Keratinocyte (primary cell): ENCODE measurements around the gene SUGCT. TPM values are rescaled to one million over a fixed set of nuclear protein-coding genes. Genes with fewer than 3 reads are reported as not detected.

ENCODE experiments used
- DNase-seq: peaks from one replicate; pipeline ENCODE4 v3.0.0-alpha.2; 2011; ENCODE audit warnings: low read depth, missing footprints, low spot score
- FAIRE-seq: peaks from 2 replicates; lab custom pipeline; 2011; peaks lifted over from hg19 to GRCh38; lab: Jason Lieb, UNC
- H2AFZ ChIP-seq: 2 replicates; pipeline ENCODE4 v1.6.0; 2012; ENCODE audit warnings: low read length, control low read depth, inconsistent platforms; ENCODE audit not compliant: control insufficient read depth
- H3K27ac ChIP-seq: 2 replicates; pipeline ENCODE4 v1.5.1; 2011; ENCODE audit warnings: low read length; ENCODE audit not compliant: control insufficient read depth, insufficient read depth
- H3K27me3 ChIP-seq: 3 replicates; pipeline ENCODE4 v1.6.0; 2011; ENCODE audit warnings: low read length; ENCODE audit not compliant: control insufficient read depth, insufficient read depth; ENCODE audit errors: extremely low read depth
- H3K36me3 ChIP-seq, 2 experiments: 2 replicates in 1 of 2; 3 replicates in 1 of 2; pipeline ENCODE4 v1.5.1; 2011; ENCODE audit warnings: low read length in 2 of 2, mild to moderate bottlenecking in 1 of 2; ENCODE audit not compliant: control insufficient read depth in 2 of 2, insufficient read depth in 2 of 2; ENCODE audit errors: extremely low read depth in 1 of 2
- H3K4me1 ChIP-seq: 3 replicates; pipeline ENCODE4 v1.5.1; 2011; ENCODE audit warnings: low read length; ENCODE audit not compliant: control insufficient read depth, insufficient read depth; ENCODE audit errors: extremely low read depth
- H3K4me2 ChIP-seq: 3 replicates; pipeline ENCODE4 v1.6.0; 2011; ENCODE audit warnings: low read depth, low read length; ENCODE audit not compliant: control insufficient read depth, insufficient read depth; ENCODE audit errors: extremely low read depth
- H3K4me3 ChIP-seq, 3 experiments: fragments of 200-600 bp in 1 of 3; sonication (generic) in 1 of 3; 2 replicates in 2 of 3; 3 replicates in 1 of 3; pipeline ENCODE4 v1.5.1; 2011 to 2016; ENCODE audit warnings: low read length in 3 of 3, mild to moderate bottlenecking in 3 of 3, control low read depth in 2 of 3, inconsistent platforms in 1 of 3, low read depth in 1 of 3, mixed read lengths in 1 of 3, mixed run types in 1 of 3, moderate library complexity in 1 of 3; ENCODE audit not compliant: control insufficient read depth in 2 of 3, insufficient read depth in 2 of 3; ENCODE audit errors: extremely low read depth in 1 of 3
- H3K79me2 ChIP-seq: 2 replicates; pipeline ENCODE4 v1.6.0; 2012; ENCODE audit warnings: low read length; ENCODE audit not compliant: control insufficient read depth, insufficient read depth
- H3K9ac ChIP-seq: 3 replicates; pipeline ENCODE4 v1.6.0; 2011; ENCODE audit warnings: low read length; ENCODE audit not compliant: control insufficient read depth, insufficient read depth; ENCODE audit errors: extremely low read depth
- H3K9me1 ChIP-seq: 3 replicates; pipeline ENCODE4 v1.6.0; 2011; ENCODE audit warnings: low read length; ENCODE audit not compliant: control insufficient read depth, insufficient read depth; ENCODE audit errors: extremely low read depth
- H3K9me3 ChIP-seq: 2 replicates; pipeline ENCODE4 v1.5.1; 2012; ENCODE audit warnings: low read depth, low read length; ENCODE audit not compliant: control insufficient read depth
- H4K20me1 ChIP-seq: 3 replicates; pipeline ENCODE4 v1.6.0; 2011; ENCODE audit warnings: low read length; ENCODE audit not compliant: control insufficient read depth, insufficient read depth; ENCODE audit errors: extremely low read depth
- CTCF ChIP-seq, 3 experiments: IDR thresholded peaks in 1 of 3; conservative IDR thresholded peaks in 1 of 3; optimal IDR thresholded peaks in 1 of 3; 2 replicates in 2 of 3; 3 replicates in 1 of 3; pipeline versions ENCODE3 to v1.5.1; 2011; ENCODE audit warnings: low read length in 3 of 3, mild to moderate bottlenecking in 3 of 3, moderate library complexity in 2 of 3, control low read depth in 1 of 3, inconsistent platforms in 1 of 3; ENCODE audit not compliant: insufficient read depth in 2 of 3; ENCODE audit errors: extremely low read depth in 1 of 3
- EZH2 ChIP-seq: IDR thresholded peaks from one replicate; pipeline ENCODE4 v1.6.1; 2012; ENCODE audit warnings: inconsistent platforms, mild to moderate bottlenecking, low read length, moderate library complexity
- dilution Hi-C: fragments of 300-500 bp; cut with MboI; formaldehyde crosslinking; loops from one replicate; pipeline ENCODE4 v1.7.0; 2020; ENCODE audit warnings: low sequenced_read_pairs; ENCODE audit not compliant: extremely low pct_ligation_motif_present
- polyA plus RNA-seq, 5 experiments: library from polyadenylated mRNA; depleted of rRNA in 3 of 5; stranded (reverse) in 3 of 5; stranded (forward) in 1 of 5; unstranded in 1 of 5; fragments of >200 nt; gene quantifications; 1 replicate in 1 of 5; 2 replicates in 3 of 5; 3 replicates in 1 of 5; pipeline versions ENCODE4 v1.2.1 to v1.2.3, GENCODE V29; 2011 to 2012; ENCODE audit warnings: missing spikeins in 2 of 5, low read depth in 1 of 5, low replicate concordance in 1 of 5

Gene SUGCT
- polyA plus RNA-seq, 1 donor (not counting 4 experiments of a cell fraction or from before 2014, with no cell fraction given): 134 TPM

GRCh38 chr7:40733578-40733977, 598.8 kb downstream of the SUGCT start:
- no peak overlapping the region for H2AFZ ChIP-seq
- no peak for FAIRE-seq

GRCh38 chr7:40739257-40739656, 604.5 kb downstream of the SUGCT start:
- Histone ChIP-seq H3K4me1 (no peaks in the 10 kb centered on the region), H3K27me3 (no peaks in the 10 kb centered on the region), H3K79me2 (no peaks in the 10 kb centered on the region), H3K36me3 (no peaks in the 10 kb centered on the region), H3K4me3 (no peak overlapping the region), H3K9me1 (no peaks in the 10 kb centered on the region), H4K20me1 (no peaks in the 10 kb centered on the region), H3K27ac (no peak overlapping the region), H3K9me3 (no peaks in the 10 kb centered on the region), H3K9ac (no peak overlapping the region), H2AFZ (no peak overlapping the region), H3K4me2 (no peak overlapping the region)
- FAIRE-seq (no peak), DNase-seq (no peak)
- TF ChIP-seq EZH2 (no peak), CTCF (optimal IDR thresholded peaks at IDR 0.05 in 1 of 3, IDR thresholded peaks at IDR 0.05 in 1 of 3, conservative IDR thresholded peaks at IDR 0.05 in 1 of 3; ENCODE audit: extremely low read depth in 1 of 3, insufficient read depth in 2 of 3, low read length in 3 of 3) (no peak)
- dilution Hi-C loops: no loop called here

More at GRCh38 chr7:40733578-40733977, 598.8 kb downstream of the SUGCT start:
- DNase-seq: no peak
- H3K36me3 ChIP-seq: no peaks in the 10 kb centered on the region
- no peak overlapping the region for H3K4me3 ChIP-seq
- no peak overlapping the region for H3K4me2 ChIP-seq
- H3K9me3 ChIP-seq: peaks cover 1% of the 10 kb centered on the region
- no peak overlapping the region for H3K27ac ChIP-seq
- H4K20me1 ChIP-seq: no peaks in the 10 kb centered on the region
- dilution Hi-C loops: no loop called here
- no peaks in the 10 kb centered on the region for H3K9me1 ChIP-seq
- H3K79me2 ChIP-seq: no peaks in the 10 kb centered on the region
- H3K4me1 ChIP-seq: no peaks in the 10 kb centered on the region
- no peaks in the 10 kb centered on the region for H3K27me3 ChIP-seq
- no peak overlapping the region for H3K9ac ChIP-seq
- TF ChIP-seq EZH2: no peak
- no peak for TF ChIP-seq CTCF (optimal IDR thresholded peaks at IDR 0.05 in 1 of 3, IDR thresholded peaks at IDR 0.05 in 1 of 3, conservative IDR thresholded peaks at IDR 0.05 in 1 of 3; ENCODE audit: extremely low read depth in 1 of 3, insufficient read depth in 2 of 3, low read length in 3 of 3)
